SU-DHL-6 (cell line): ENCODE results near the gene ST3GAL3.

Experiments used
- H2AFZ ChIP-seq: fragments of 200-600 bp; sonication (generic); 2 replicates; pipeline ENCODE4 v1.6.1; 2014; ENCODE audit warnings: low read depth, mild to moderate bottlenecking, moderate library complexity, mixed read lengths, antibody characterized with exemption, low read length; ENCODE audit not compliant: severe bottlenecking
- H3F3A ChIP-seq: fragments of 200-600 bp; shearing (Covaris generic); 2 replicates; pipeline ENCODE4 v1.6.0; 2016; ENCODE audit warnings: antibody characterized with exemption, mild to moderate bottlenecking; ENCODE audit not compliant: insufficient read depth
- H3K27ac ChIP-seq: fragments of 200-600 bp; sonication (generic); 2 replicates; pipeline ENCODE4 v1.5.1; 2016; ENCODE audit warnings: low read depth, mild to moderate bottlenecking, low read length, moderate library complexity, mixed read lengths
- H3K27me3 ChIP-seq: fragments of 200-600 bp; sonication (generic), shearing (Covaris generic); 2 replicates; pipeline ENCODE4 v1.6.0; 2014; ENCODE audit warnings: mild to moderate bottlenecking, low read length
- H3K36me3 ChIP-seq: fragments of 200-600 bp; sonication (generic); 2 replicates; pipeline ENCODE4 v1.6.1; 2014; ENCODE audit warnings: mild to moderate bottlenecking, low read length, mixed read lengths
- H3K4me2 ChIP-seq: fragments of 300-600, 200-600 bp; shearing (Covaris generic), sonication (generic); 2 replicates; pipeline ENCODE4 v1.6.0; 2014; ENCODE audit warnings: low read length, low read depth, mild to moderate bottlenecking; ENCODE audit not compliant: poor library complexity, severe bottlenecking
- H3K4me3 ChIP-seq: fragments of 200-600 bp; sonication (generic); 2 replicates; pipeline ENCODE4 v1.5.1; 2014; ENCODE audit warnings: antibody characterized with exemption, low read length, mild to moderate bottlenecking, mixed read lengths; ENCODE audit not compliant: insufficient read depth, poor library complexity, severe bottlenecking
- H3K79me2 ChIP-seq: fragments of 200-600 bp; sonication (generic); 2 replicates; pipeline ENCODE4 v1.6.1; 2014; ENCODE audit warnings: mild to moderate bottlenecking, low read length, moderate library complexity; ENCODE audit not compliant: insufficient read depth
- H3K9ac ChIP-seq: fragments of 200-600 bp; sonication (generic); 2 replicates; pipeline ENCODE4 v1.7.0; 2014; ENCODE audit warnings: mild to moderate bottlenecking, low read length
- H3K9me2 ChIP-seq: fragments of 200-600 bp; sonication (generic); replicated peaks from 2 replicates; pipeline ENCODE4 v1.6.1; 2014; ENCODE audit warnings: low read length; ENCODE audit not compliant: insufficient read depth
- H3K9me3 ChIP-seq: fragments of 200-600 bp; sonication (generic); 2 replicates; pipeline ENCODE4 v1.6.1; 2014; ENCODE audit warnings: low read length, mixed read lengths; ENCODE audit not compliant: insufficient read depth
- H4K20me1 ChIP-seq: fragments of 200-600 bp; sonication (generic); 2 replicates; pipeline ENCODE4 v1.6.1; 2014; ENCODE audit warnings: low read depth, mild to moderate bottlenecking, antibody characterized with exemption, low read length, moderate library complexity, mixed read lengths
- CTCF ChIP-seq: fragments of 200-600 bp; sonication (generic); IDR thresholded peaks from one replicate; pipeline ENCODE4 v1.5.1; 2017; ENCODE audit warnings: antibody characterized with exemption, mild to moderate bottlenecking, low read length, moderate library complexity; ENCODE audit not compliant: insufficient read depth, poor library complexity, severe bottlenecking
- EZH2phosphoT487 ChIP-seq: fragments of 200-600 bp; sonication (generic), shearing (Covaris generic); conservative IDR thresholded peaks from 2 replicates; pipeline ENCODE4 v1.6.1; 2018; ENCODE audit warnings: mild to moderate bottlenecking, antibody characterized with exemption, low read length, moderate library complexity, mixed read lengths

ST3GAL3 gene

GRCh38 chr1:43893006-43893405, 185.7 kb downstream of the ST3GAL3 start:
- Histone ChIP-seq H3K79me2 (no peaks in the 10 kb centered on the region), H3K36me3 (no peaks in the 10 kb centered on the region), H3K9me3 (no peaks in the 10 kb centered on the region), H3K4me3 (no peak overlapping the region), H2AFZ (no peak overlapping the region), H4K20me1 (no peaks in the 10 kb centered on the region), H3F3A (no peaks in the 10 kb centered on the region), H3K27ac (no peak overlapping the region), H3K4me2 (no peak overlapping the region), H3K27me3 (no peaks in the 10 kb centered on the region), H3K9ac (no peak overlapping the region), H3K9me2 (no peaks in the 10 kb centered on the region)
- no peak for TF ChIP-seq CTCF
- TF ChIP-seq EZH2phosphoT487, result no peak

- no peak overlapping the region for H3K4me2 ChIP-seq
- H3K27ac ChIP-seq, result no peak overlapping the region
- H3K4me3 ChIP-seq, result no peak overlapping the region
- H4K20me1 ChIP-seq, result no peaks in the 10 kb centered on the region
- H2AFZ ChIP-seq, result no peak overlapping the region
- no peak overlapping the region for H3K9ac ChIP-seq
- no peaks in the 10 kb centered on the region for H3K9me2 ChIP-seq
- no peaks in the 10 kb centered on the region for H3K36me3 ChIP-seq
- no peak for TF ChIP-seq EZH2phosphoT487
- TF ChIP-seq CTCF, result no peak
- H3K9me3 ChIP-seq, result no peaks in the 10 kb centered on the region
- no peaks in the 10 kb centered on the region for H3K79me2 ChIP-seq
- H3K27me3 ChIP-seq, result no peaks in the 10 kb centered on the region
- no peaks in the 10 kb centered on the region for H3F3A ChIP-seq
Observed at GRCh38 chr1:43898981-43899380, 191.6 kb downstream of the ST3GAL3 start.

GRCh38 chr1:43900386-43900785, 193.1 kb downstream of the ST3GAL3 start:
- Histone ChIP-seq H3K4me2 (no peak overlapping the region), H3K79me2 (no peaks in the 10 kb centered on the region), H3F3A (no peaks in the 10 kb centered on the region), H3K4me3 (no peak overlapping the region), H3K9me3 (no peaks in the 10 kb centered on the region), H2AFZ (no peak overlapping the region), H4K20me1 (no peaks in the 10 kb centered on the region), H3K9me2 (no peaks in the 10 kb centered on the region), H3K36me3 (no peaks in the 10 kb centered on the region), H3K27me3 (no peaks in the 10 kb centered on the region), H3K9ac (no peak overlapping the region), H3K27ac (no peak overlapping the region)
- no peak for TF ChIP-seq CTCF
- TF ChIP-seq EZH2phosphoT487, result no peak
